KMS-11 (cell line): Measurements from ENCODE around the gene F11R.

ENCODE experiments used
- H2AFZ ChIP-seq: fragments of 200-600 bp; sonication (generic); 2 replicates; pipeline ENCODE4 v1.6.1; 2016; ENCODE audit warnings: antibody characterized with exemption, mixed run types, low read depth
- H3K27ac ChIP-seq: fragments of 200-600 bp; sonication (generic); 2 replicates; pipeline ENCODE4 v1.6.1; 2016; ENCODE audit warnings: mild to moderate bottlenecking, mixed run types
- H3K27me3 ChIP-seq: fragments of 200-600 bp; sonication (generic); 2 replicates; pipeline ENCODE4 v1.6.1; 2017; ENCODE audit warnings: mild to moderate bottlenecking, low read depth, mixed run types, moderate library complexity; ENCODE audit not compliant: insufficient read depth
- H3K36me3 ChIP-seq: fragments of 200-600 bp; sonication (generic); 2 replicates; pipeline ENCODE4 v1.6.1; 2017; ENCODE audit warnings: mild to moderate bottlenecking, mixed run types; ENCODE audit not compliant: insufficient read depth
- H3K4me1 ChIP-seq: fragments of 200-600 bp; sonication (generic); 2 replicates; pipeline ENCODE4 v1.6.1; 2016; ENCODE audit warnings: mild to moderate bottlenecking, low read depth, mixed run types; ENCODE audit not compliant: poor library complexity, severe bottlenecking
- H3K4me2 ChIP-seq: fragments of 200-600 bp; sonication (generic); 2 replicates; pipeline ENCODE4 v1.7.0; 2016; ENCODE audit warnings: mild to moderate bottlenecking, mixed run types
- H3K4me3 ChIP-seq: fragments of 200-600 bp; sonication (generic); IDR thresholded peaks from 2 replicates; pipeline ENCODE4 v1.6.1; 2017; ENCODE audit warnings: low read depth, low read length, mixed read lengths; ENCODE audit not compliant: insufficient read depth
- H3K79me2 ChIP-seq: fragments of 200-600 bp; sonication (generic); 2 replicates; pipeline ENCODE4 v1.6.1; 2016; ENCODE audit warnings: low read depth, mixed run types; ENCODE audit not compliant: insufficient read depth
- H3K9ac ChIP-seq: fragments of 200-600 bp; sonication (generic); 2 replicates; pipeline ENCODE4 v1.6.1; 2016; ENCODE audit warnings: mild to moderate bottlenecking, mixed run types
- H4K20me1 ChIP-seq: fragments of 200-600 bp; sonication (generic); 2 replicates; pipeline ENCODE4 v1.6.1; 2016; ENCODE audit warnings: mild to moderate bottlenecking, mixed run types; ENCODE audit not compliant: insufficient read depth
- TF ChIP-seq, protein P1 (sequence below): fragments of 200-600 bp; sonication (generic); conservative IDR thresholded peaks from 2 replicates; pipeline ENCODE4 v1.6.1; 2017; ENCODE audit warnings: low read depth, mild to moderate bottlenecking, antibody characterized with exemption, low read length, moderate library complexity, mixed read lengths

The F11R gene

DNA sequence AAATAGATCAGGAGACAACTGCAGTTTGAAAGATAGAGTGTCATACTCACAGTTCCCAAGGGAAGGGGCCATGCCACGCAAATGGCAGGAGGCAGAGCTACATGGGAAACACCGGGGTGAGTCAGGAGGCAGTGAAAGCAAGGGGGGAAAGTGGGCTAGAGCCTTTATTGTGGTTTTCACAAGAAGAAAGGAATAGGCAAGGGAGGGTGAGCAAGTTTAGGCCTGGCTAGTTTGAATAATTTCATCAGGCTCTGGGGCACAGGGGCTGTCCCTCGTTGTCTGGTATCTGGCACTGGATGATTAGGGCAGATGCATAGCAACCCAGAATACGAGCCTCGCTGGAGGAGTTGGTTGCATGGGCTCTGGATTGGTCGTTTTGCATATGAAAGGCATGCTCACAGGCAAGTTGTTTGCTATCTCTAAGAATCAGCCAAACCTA is 49.3 kb downstream of the F11R start:
- no peak overlapping the region for H2AFZ ChIP-seq
- H3K4me2 ChIP-seq: no peak overlapping the region

DNA sequence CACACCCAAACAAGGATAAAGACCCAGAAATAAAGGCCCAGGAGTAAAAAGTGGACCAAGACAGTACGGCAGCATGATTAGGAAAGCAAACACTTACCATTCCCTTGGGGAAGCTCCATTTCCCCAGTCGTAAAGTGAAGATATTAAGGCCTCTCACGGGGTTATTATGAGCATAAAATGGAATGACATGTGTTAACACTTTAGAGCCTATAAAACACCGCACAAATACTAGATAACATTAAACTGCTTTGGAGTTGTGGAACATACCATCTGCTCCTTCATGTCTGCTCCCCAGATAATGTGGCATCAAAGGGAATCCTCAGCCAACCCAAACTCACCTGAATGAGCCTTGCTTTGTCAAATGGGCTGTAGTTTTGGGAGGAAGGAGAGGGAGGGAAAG is 57.4 kb downstream of the F11R start:
- no peaks in the 10 kb centered on the region for H3K27me3 ChIP-seq
- no peak overlapping the region for H3K27ac ChIP-seq
- TF ChIP-seq, protein P1, sequence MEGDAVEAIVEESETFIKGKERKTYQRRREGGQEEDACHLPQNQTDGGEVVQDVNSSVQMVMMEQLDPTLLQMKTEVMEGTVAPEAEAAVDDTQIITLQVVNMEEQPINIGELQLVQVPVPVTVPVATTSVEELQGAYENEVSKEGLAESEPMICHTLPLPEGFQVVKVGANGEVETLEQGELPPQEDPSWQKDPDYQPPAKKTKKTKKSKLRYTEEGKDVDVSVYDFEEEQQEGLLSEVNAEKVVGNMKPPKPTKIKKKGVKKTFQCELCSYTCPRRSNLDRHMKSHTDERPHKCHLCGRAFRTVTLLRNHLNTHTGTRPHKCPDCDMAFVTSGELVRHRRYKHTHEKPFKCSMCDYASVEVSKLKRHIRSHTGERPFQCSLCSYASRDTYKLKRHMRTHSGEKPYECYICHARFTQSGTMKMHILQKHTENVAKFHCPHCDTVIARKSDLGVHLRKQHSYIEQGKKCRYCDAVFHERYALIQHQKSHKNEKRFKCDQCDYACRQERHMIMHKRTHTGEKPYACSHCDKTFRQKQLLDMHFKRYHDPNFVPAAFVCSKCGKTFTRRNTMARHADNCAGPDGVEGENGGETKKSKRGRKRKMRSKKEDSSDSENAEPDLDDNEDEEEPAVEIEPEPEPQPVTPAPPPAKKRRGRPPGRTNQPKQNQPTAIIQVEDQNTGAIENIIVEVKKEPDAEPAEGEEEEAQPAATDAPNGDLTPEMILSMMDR: no peak
- no peaks in the 10 kb centered on the region for H3K79me2 ChIP-seq
- H2AFZ ChIP-seq: no peak overlapping the region
- H3K4me1 ChIP-seq: no peaks in the 10 kb centered on the region
- no peaks in the 10 kb centered on the region for H3K36me3 ChIP-seq
- no peak overlapping the region for H3K9ac ChIP-seq
- no peaks in the 10 kb centered on the region for H4K20me1 ChIP-seq
- H3K4me2 ChIP-seq: no peak overlapping the region
- H3K4me3 ChIP-seq: no peak overlapping the region

More for the DNA sequence above, 49.3 kb downstream of the F11R start:
- Histone ChIP-seq H3K36me3 (no peaks in the 10 kb centered on the region), H3K27ac (no peak overlapping the region), H3K79me2 (no peaks in the 10 kb centered on the region), H3K27me3 (no peaks in the 10 kb centered on the region), H3K9ac (no peak overlapping the region), H3K4me3 (no peak overlapping the region), H4K20me1 (no peaks in the 10 kb centered on the region), H3K4me1 (no peaks in the 10 kb centered on the region)
- TF ChIP-seq, protein P1: no peak

DNA sequence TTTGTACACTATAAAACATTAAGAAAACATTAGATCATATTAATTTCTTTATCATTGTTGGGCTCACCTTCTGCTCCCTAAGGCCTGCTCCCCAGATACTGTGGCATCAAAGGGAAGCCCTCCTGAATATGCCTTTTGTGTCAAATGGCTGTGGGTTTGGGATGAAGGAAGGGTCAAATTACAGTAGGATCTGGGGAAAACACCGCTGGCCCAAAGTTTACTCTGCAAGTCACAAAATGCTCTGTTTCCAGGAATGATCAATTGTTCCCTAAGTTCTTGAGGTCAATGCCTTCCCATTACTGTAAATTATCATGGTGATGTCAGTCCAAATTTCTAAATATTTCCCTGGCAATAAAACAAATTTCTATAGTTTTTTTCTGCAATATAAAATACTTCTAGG is 59.5 kb downstream of the F11R start:
- Histone ChIP-seq H3K27me3 (no peaks in the 10 kb centered on the region), H2AFZ (no peak overlapping the region), H3K27ac (no peak overlapping the region), H4K20me1 (no peaks in the 10 kb centered on the region), H3K4me1 (no peaks in the 10 kb centered on the region), H3K4me2 (no peak overlapping the region), H3K36me3 (no peaks in the 10 kb centered on the region), H3K4me3 (no peak overlapping the region), H3K9ac (no peak overlapping the region), H3K79me2 (no peaks in the 10 kb centered on the region)
- TF ChIP-seq, protein P1: no peak

DNA sequence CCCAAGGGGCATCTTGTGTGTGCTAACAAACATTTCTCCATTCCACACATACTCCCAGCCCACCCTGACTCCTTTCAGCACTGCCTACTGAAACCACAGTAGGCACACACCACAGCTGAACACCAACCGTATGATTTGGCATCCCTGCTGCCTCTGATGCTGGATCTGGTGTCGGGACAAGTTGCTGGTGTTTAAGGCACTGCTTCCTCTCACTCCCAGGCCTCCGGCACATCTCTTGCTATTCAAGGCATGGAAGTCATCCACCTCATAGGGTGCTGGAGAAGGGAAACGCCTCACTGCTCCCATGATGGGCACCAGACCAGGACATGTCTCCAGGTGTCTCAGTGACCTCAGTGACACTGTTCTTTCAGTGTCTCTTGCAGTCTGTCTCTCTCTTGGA is 64.0 kb downstream of the F11R start:
- Histone ChIP-seq H3K36me3 (no peaks in the 10 kb centered on the region), H2AFZ (no peak overlapping the region), H3K79me2 (no peaks in the 10 kb centered on the region), H3K27ac (no peak overlapping the region), H3K9ac (no peak overlapping the region), H3K4me2 (no peak overlapping the region), H3K4me1 (peaks cover 19% of the 10 kb centered on the region), H4K20me1 (no peaks in the 10 kb centered on the region), H3K4me3 (no peak overlapping the region), H3K27me3 (no peaks in the 10 kb centered on the region)
- TF ChIP-seq, protein P1: no peak
